Ureter (tissue), 1 donor: ENCODE results near the gene NCMAP. TPM values are rescaled to one million over a fixed set of nuclear protein-coding genes. Genes with fewer than 3 reads are reported as not detected.
"Not testable (repeated sequence)": the region's sequence is repeated elsewhere in the genome, so short reads cannot be mapped to it uniquely, and the experiment has no call there.

Experiments used
- DNase-seq: peaks from one replicate; pipeline ENCODE4 v3.0.0-alpha.2; 2020; ENCODE audit warnings: low spot score
- total RNA-seq: library from RNA; stranded (reverse); gene quantifications from one replicate; pipeline ENCODE4 v1.2.4, GENCODE V29; 2023
- donor health status: DM: yes; HTN: yes; CAD: no.

Gene NCMAP
- total RNA-seq, 1 donor from 2014 or later = 0.73 TPM

DNA sequence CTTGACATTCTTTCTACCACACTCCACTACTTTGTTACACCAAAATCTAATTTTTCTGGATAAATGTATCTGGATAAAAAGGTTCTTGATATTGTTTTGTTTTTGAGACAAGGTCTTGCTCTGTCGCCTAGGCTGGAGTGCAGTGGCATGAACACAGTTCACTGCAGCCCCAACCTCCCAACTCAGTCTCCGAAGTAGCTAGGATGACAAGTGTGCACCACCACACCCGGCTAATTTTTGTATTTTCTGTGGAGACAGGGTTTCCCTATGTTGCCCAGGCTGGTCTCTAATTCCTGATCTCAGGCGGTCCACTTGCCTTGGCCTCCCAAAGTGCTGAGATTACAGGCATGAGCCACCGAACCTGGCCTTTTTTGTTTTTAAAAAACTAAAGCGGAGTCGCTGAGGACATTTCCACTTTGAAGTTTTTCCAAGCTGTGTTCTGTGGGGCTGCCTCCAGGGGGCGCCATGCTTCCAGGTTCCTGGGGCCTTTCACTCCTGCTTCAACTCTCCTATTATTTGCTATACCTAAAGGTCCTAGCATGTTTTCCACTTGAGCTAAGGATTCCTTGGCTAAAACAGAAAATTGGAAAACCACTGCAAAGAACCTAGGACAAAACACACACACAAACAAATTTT is 14.1 kb upstream of the NCMAP start:
- no peak for DNase-seq

DNA sequence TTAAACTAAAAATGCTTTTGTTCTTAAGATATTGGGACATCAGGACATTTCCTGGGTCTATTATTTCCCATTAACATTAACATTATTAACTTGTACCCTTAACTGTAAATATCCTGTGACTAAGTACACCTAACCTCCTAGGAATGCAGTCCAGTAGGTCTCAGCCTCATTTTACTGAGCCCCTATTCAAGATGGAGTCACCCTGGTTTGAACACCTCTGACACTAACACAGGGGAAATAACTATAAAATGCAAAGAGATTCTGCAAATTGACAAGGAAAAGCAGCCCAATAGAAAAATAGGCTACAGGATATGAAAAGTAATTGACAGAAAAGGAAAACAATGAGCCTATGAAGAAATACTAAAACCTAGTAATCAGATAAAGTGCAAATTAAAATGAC is 11.6 kb upstream of the NCMAP start:
- DNase-seq = no peak

GRCh38 chr1:24545662-24546061 is 10.2 kb upstream of the NCMAP start:
- no peak for DNase-seq

- DNase-seq = no peak
Observed at GRCh38 chr1:24547195-24547594, 8.7 kb upstream of the NCMAP start.

DNA sequence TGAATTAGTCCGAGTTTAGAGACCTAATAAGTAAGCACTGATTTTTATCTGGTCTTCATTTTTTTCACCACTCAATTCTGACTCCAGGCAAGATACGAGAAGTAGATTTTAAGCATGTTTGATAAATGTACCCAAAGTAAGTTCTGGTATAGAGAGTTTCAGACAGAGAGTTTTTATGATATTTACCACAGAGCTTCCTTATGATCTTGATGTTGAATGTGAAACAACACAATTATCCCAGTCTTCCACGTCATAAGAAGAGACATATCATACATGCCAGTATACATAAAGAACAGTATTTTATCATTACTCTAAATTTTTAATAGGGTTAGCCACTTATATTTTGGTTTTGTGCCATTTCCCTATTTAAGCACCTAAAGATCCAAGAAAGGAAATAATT is 7.8 kb upstream of the NCMAP start:
- no peak for DNase-seq

- not testable (repeated sequence) for DNase-seq
Observed at GRCh38 chr1:24549210-24549609, 6.7 kb upstream of the NCMAP start.

GRCh38 chr1:24551290-24551959 is 4.5 kb upstream of the NCMAP start:
- DNase-seq = no peak

GRCh38 chr1:24551960-24552571 is 3.8 kb upstream of the NCMAP start:
- DNase-seq = no peak

- no peak for DNase-seq
Observed at GRCh38 chr1:24553931-24554330, 2.0 kb upstream of the NCMAP start.

DNA sequence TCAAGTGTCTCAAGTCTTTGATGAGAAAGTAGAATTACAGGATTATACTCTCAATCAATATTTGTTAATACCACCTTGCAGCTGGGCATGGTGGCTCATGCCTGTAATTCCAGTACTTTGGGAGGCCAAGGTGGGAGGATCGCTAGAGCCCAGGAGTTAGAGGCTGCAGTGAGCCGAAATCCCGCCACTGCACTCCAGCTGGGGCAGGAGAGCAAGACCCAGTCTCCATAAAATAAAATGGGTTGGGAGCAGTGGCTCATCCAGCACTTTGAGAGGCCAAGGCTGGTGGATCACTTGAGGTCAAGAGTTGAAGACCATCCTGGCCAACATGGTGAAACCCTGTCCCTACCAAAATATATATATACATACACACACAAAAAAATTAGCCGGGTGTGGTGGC is 1.2 kb upstream of the NCMAP start:
- no peak for DNase-seq

GRCh38 chr1:24556414-24556795 is 518 bp downstream of the NCMAP start:
- DNase-seq = no peak

- no peak for DNase-seq
Observed at GRCh38 chr1:24557220-24557619, 1.3 kb downstream of the NCMAP start.

DNA sequence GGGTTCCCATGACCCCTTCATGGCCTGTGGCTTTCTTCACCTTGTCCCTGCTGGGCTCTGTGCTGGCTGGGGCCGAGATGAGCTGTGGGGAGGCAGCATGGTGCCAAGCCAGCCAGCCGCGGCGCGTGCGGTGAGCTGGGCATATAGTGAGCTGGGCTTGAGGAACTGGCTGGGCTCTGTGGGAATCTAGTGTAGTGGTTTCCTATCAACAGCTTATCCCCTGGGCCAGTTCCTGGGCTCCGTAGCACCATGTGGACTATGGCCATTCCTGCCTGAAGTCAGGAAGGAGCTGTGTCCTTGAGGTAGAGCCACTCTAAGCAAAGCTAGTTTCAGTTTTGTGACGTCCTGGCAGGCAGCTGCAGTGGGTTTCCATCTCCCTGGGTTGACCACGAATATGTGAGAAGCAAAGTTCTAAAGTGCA is 1.8 kb downstream of the NCMAP start:
- no peak for DNase-seq

DNA sequence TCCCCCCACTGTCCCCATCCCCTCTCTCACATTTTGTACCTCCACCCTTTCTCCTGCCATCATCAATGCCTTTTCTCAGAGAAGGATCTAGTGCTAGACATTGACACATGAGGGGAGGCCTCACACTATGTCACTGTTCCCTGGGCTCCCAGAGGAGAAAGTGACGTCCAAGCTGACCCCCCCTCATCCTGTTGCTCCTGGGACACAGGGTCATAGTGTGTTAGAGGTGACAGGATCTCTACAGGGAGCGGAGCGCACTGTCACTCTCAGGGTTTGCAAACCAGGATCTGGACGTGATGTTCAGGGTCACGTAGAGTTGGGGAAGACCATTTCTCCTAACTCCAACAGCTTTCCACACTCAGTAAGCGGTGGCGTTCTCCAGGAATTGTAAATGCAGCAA is 2.6 kb downstream of the NCMAP start:
- DNase-seq = no peak

DNA sequence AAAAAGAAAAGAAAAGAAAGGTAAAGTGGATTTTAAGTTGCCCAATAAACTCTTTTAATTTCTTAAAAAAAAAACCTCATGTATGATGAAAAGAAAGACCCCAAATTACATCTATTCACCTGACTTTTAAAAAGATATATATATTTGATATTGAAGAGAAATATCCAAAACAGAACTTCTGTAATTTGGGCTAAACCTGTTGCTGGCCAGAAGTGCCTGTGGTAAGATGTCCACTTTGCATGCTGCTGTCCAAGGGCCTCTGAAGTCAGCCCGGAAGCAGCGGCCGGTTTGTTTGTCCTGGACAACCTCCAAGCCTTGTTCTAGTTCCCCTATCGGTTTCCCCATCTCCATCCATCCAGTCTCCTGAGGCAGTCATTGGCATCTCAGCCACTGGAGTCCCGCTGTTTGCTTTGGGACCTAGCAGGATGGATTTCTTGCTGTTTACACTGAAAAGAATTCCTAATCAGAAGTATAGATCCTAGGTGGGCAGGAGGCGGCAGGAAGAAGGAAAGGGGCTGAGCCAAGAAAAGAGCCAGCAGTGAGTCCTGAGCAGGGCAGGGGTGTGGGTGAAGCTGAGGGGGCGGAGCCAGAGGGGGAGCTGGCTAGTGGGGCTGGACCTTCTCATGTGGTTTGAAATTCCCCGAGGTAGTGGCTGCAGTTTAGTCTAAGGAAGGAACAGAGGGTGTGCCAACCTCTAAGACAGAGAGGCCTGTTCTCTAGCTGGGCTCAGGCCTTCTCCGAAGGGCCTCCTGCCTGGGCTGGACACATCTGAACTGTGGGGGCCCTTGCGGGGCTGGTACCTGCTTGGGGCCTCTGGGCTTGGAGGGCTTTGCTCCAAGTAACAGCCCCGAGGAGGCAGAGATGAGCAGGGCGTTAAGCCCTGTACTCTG is 3.3 kb downstream of the NCMAP start:
- peak; percentile 67 for DNase-seq

- DNase-seq = no peak
Observed at GRCh38 chr1:24560361-24560760, 4.5 kb downstream of the NCMAP start.

- peak; percentile 56 for DNase-seq
Observed at GRCh38 chr1:24562625-24563024, 6.7 kb downstream of the NCMAP start.

GRCh38 chr1:24564695-24565094 is 8.8 kb downstream of the NCMAP start:
- DNase-seq = no peak

DNA sequence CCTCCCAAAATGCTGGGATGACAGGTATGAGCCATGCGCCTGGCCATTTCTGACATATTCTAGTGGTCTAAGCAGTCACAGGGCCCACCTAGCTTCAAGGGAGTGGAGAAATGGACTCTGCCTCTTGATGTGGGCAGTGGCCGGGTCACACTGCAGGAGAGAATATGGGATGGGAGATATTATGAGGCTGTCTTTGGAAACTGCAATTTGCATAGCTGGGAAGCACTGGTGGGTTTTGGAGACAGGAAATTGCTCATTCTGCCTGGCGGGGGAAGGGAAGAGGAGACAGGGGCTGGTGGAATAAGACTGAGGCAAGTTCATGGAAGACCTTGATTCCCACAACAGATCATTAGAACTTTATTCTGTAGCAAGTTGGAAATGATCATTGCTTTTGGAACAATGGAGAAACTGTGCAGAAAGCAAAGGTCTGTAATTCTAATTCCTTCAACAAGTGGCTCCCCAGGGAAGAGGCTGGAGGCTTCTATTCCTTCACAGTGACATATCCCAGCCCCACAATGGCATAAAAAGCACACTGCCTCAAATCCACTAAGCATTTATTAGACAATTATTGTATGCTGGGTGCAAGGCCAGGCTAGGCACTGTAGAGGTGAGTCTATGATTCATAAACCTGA is 10.5 kb downstream of the NCMAP start:
- no peak for DNase-seq

GRCh38 chr1:24567792-24568388 is 12.0 kb downstream of the NCMAP start:
- DNase-seq = peak; percentile 76

DNA sequence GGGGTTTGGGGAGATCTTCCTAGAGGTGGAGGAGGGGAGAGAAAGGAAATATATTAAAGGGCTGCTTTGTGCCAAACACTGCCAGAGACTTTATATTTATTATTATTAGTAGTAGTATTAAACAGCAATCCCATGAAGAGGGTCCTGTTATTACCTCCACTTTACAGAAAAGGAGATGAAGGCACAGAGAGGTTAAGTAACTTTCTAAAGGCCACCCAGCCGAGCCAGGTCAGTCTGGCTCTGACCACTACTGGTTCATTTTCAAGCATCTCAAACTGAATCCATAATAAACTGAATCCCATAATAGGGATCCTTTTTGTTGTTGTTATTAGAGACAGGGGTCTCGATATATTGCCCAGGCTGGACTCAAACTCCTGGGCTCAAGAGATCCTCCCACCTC is 12.6 kb downstream of the NCMAP start:
- no peak for DNase-seq
